ENCODE measurements around the gene MVK.

DNA sequence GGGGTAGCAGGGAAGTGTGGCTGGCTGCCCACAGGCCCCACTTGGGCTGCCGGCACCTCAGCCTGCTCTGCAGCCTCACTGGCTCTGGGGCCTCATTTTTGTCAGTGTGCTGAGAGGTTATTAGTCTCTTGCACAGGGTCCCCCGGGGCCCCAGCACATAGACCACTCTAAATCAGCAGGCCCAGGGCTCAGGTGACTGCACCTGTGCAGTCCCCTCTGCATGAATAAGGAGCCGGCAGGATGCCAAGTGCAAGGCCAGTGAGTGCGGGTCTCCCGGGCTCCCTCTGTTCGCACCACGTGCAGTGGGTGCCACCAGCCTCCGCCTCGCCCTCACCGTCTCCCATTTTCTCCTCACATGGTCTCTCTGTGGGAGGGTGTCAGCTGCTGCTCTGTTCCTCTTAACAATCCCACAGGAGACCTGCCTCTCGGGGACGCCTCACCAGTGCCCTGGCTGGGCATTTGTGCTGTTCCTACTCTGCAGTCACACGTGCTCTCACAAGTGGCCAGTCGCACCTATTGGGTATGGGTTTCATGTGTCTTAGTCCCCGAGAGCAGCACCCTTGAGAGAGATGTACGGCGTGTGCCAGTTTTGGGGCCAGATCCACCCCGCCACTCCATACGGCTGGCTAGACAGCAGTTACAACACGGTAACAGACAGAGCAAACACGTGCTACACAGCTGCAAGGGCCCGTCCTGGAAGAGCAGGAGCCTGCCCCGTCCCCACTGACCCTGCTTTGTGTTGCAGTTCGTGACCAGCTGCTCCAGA, 40.7 kb upstream of the MVK start:
- TF ChIP-seq POLR2A (IDR thresholded peaks at IDR 0.05; ENCODE audit: low read depth, low read length): no peak
- TF ChIP-seq, protein P1, sequence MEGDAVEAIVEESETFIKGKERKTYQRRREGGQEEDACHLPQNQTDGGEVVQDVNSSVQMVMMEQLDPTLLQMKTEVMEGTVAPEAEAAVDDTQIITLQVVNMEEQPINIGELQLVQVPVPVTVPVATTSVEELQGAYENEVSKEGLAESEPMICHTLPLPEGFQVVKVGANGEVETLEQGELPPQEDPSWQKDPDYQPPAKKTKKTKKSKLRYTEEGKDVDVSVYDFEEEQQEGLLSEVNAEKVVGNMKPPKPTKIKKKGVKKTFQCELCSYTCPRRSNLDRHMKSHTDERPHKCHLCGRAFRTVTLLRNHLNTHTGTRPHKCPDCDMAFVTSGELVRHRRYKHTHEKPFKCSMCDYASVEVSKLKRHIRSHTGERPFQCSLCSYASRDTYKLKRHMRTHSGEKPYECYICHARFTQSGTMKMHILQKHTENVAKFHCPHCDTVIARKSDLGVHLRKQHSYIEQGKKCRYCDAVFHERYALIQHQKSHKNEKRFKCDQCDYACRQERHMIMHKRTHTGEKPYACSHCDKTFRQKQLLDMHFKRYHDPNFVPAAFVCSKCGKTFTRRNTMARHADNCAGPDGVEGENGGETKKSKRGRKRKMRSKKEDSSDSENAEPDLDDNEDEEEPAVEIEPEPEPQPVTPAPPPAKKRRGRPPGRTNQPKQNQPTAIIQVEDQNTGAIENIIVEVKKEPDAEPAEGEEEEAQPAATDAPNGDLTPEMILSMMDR (conservative IDR thresholded peaks at IDR 0.05; ENCODE audit: low read depth, low read length): no peak
- no peak for TF ChIP-seq RAD21 (IDR thresholded peaks at IDR 0.05; ENCODE audit: low read length)
- TF ChIP-seq RFX5 (IDR thresholded peaks at IDR 0.05; ENCODE audit: low read depth, low read length): no peak
- no peak for TF ChIP-seq USF2 (IDR thresholded peaks at IDR 0.05; ENCODE audit: low read depth, low read length)
- TF ChIP-seq NFE2L2 (IDR thresholded peaks at IDR 0.05; ENCODE audit: low read depth, low read length): no peak
- TF ChIP-seq RCOR1 (IDR thresholded peaks at IDR 0.05; ENCODE audit: insufficient replicate concordance, low read length): no peak
- TF ChIP-seq MXI1 (IDR thresholded peaks at IDR 0.05; ENCODE audit: borderline replicate concordance, low read depth, low read length): no peak
- TF ChIP-seq CEBPB (IDR thresholded peaks at IDR 0.05; ENCODE audit: low read depth, low read length): no peak
- no peak for TF ChIP-seq MAFK (IDR thresholded peaks at IDR 0.05; ENCODE audit: low read depth, low read length)
- no peak for TF ChIP-seq SMC3 (IDR thresholded peaks at IDR 0.05; ENCODE audit: low read depth, low read length)
- TF ChIP-seq CHD1 (IDR thresholded peaks at IDR 0.05; ENCODE audit: low read depth, low read length): no peak
- TF ChIP-seq ELK1 (IDR thresholded peaks at IDR 0.05; ENCODE audit: borderline replicate concordance, low read depth, low read length): no peak
